GM10248 (cell line): ENCODE results near the gene ASAP2.

Experiments
- CTCF ChIA-PET: fragments of 300-600 bp; sonication (Branson Sonifier 250); formaldehyde crosslinking; extraction: SDS; loops from one replicate; lab custom pipeline; 2021; ENCODE audit warnings: antibody characterized with exemption; lab: Yijun Ruan, JAX
- POLR2A ChIA-PET: fragments of 350-650 bp; sonication (Branson Sonifier 250); formaldehyde crosslinking; extraction: SDS; loops from one replicate; lab custom pipeline; 2020; ENCODE audit warnings: antibody characterized with exemption; lab: Yijun Ruan, JAX
- DNase-seq: peaks from one replicate; pipeline ENCODE4 v3.0.0; 2012; ENCODE audit errors: extremely low spot score
- CTCF ChIP-seq: IDR thresholded peaks from 2 replicates; pipeline ENCODE4 v1.5.1; 2012; ENCODE audit warnings: mild to moderate bottlenecking, low read depth; ENCODE audit errors: extremely low read depth, missing control alignments, control extremely low read depth

Gene ASAP2

DNA sequence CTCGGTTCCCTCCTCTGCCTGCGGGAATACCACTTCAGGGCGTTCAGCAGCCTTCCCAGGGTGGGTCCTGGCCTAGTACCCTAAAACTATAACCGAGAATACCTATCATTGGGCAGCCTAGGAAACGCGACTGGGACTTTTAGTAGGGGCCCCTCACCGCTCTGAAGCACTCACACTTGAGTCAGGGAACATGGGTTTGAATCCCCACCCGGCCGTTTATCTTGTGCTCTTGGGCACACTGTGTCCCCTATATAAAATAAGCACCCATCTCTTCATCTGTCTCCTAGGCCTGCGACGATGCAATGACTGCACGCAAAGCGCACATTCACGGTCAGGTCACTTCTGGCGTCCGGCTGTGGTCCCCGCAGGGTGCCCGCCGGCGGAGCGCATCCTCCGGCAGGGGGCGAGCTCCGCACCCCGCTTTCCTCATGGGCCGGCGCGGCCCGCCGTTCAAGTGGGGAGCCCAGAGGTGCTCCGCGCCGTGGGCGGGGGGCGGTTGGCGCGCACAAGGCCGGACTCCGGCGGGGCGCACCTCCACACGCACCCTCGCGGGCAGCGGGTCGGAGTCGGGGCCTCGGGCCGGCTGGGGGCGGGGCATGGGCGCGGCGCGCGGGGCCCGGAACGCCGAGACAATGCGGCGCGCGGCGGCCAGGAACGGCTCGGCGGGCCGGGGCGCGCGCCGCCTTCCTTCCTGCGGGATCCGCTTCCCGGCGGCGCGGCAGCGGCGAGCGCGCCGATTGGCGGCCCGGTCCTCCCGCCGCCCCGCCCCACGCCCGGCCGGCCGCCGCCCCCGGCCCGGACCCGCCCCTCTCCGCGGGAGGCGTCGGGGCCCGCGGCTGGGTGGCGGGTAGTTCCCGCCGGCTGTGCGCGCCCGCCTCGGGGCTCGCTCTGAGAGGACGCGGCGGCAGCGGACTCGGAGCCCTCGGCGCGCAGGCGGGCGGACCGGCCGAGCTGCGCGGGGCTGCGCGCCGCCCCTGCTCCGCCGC, at the start of gene ASAP2:
ASAP2 (plus strand) TSS at position 850 of the 986 bp plus-strand sequence. CDS start 293 bp downstream, outside the sequence.
- TF ChIP-seq CTCF = peak; percentile 57
- ChIA-PET POLR2A (no interaction called here), CTCF (interaction anchor here (1.0 to 1.6 kb wide), 4 partner anchors 14 to 43 kb away, joined by 3 to 6 read pairs (median 4); no protein-coding TSS in a partner anchor)
- peak; percentile 69 for DNase-seq

- DNase-seq = no peak
- CTCF ChIA-PET = no interaction called here
- TF ChIP-seq CTCF = no peak
- POLR2A ChIA-PET = no interaction called here
These were observed 47.5 kb upstream of the ASAP2 start for GRCh38 chr2:9158786-9159779.

DNA sequence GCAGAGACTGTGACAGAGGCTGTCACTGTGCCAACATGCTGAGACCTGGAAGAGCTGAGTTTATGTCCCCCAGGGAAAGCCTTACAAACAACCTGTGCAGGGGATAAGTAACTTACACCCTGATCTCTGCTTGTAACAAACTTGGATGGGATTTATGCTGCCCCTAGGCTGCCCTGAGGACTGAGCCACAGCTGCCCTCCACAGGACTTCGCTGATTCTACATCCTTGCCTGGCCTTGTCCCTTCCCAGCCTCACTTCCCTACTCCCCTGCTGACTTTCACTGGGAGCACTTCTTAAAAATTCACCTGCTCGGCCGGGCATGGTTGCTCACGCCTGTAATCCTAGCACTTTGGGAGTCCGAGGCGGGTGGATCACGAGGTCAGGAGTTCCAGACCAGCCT, 45.9 kb upstream of the ASAP2 start:
- no peak for TF ChIP-seq CTCF
- ChIA-PET POLR2A (no interaction called here), CTCF (interaction anchor here (1.1 kb wide), 1 partner anchor 10 kb away, joined by 3 read pairs; no protein-coding TSS in a partner anchor)
- no peak for DNase-seq

- no peak for DNase-seq
- ChIA-PET CTCF (interaction anchor here (0.8 to 2.1 kb wide), 5 partner anchors 13 to 78 kb away, joined by 3 to 6 read pairs (median 4); no protein-coding TSS in a partner anchor), POLR2A (no interaction called here)
- TF ChIP-seq CTCF = no peak
These were observed 43.8 kb upstream of the ASAP2 start for GRCh38 chr2:9162841-9163240.

DNA sequence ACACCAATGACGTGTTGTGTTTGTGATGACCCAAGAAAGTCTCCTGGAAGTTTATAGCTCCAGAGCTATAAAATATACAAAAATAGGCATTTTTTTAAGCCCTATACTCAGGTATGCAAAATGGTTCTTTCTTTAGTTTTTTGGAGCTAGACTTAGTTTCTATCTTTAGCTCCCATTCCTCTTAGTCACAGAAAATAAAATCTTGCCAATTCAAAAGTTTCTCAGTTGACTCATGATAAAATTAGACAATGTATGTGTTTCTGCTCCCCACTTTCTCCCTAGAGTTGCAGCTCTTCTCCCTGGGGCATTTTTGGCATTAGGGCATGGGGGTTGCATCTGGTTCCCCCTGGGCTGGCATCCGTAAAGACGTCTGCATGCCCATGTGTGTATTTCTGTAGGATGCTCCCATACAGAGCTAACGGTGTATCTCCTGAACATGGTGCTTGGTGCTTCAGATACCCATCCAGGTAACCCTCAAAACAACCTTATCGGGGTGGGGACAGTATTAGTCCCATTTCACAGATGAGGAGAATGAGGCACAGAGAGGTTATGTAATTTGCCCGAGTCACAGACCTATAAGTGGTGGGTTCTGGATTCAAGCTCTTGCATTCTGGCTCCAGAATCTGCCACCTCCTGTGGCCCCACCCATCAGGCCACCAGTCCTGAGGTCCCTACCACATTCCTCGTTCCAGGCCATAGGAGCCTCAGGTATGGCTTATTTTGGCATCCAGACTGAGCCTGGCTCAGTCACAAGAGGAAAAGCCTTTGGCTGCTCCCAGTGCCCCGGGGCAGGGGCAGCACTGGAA, 43.1 kb upstream of the ASAP2 start:
- CTCF ChIA-PET = interaction anchor here (0.9 to 2.1 kb wide), 6 partner anchors 14 to 821 kb away, joined by 3 to 6 read pairs (median 4); no protein-coding TSS in a partner anchor
- POLR2A ChIA-PET = no interaction called here
- no peak for DNase-seq
- no peak for TF ChIP-seq CTCF
